K562 (cell line): ENCODE data around the gene PACSIN2. TPM values are rescaled to one million over a fixed set of nuclear protein-coding genes. Genes with fewer than 3 reads are reported as not detected.

Experiments
- ATAC-seq: fragments of 200-7000 bp; cut with Tn5 transposase; 3 replicates; pipeline ENCODE4 v1.9.1; 2020; ENCODE audit warnings: moderate library complexity
- BruUV-seq: library from RNA; stranded (reverse); fragments of 400-500 nt; replicated peaks from 2 replicates; lab custom pipeline; 2021; lab: Mats Ljungman, UMichigan
- CTCF ChIA-PET: fragments of 300-600 bp; formaldehyde crosslinking; extraction: SDS; loops from one replicate; lab custom pipeline; 2021; ENCODE audit warnings: low intra/inter-chr PET ratio; lab: Yijun Ruan, JAX
- POLR2A ChIA-PET: fragments of 300-600, 350-650 bp; sonication (Branson Sonifier 250); formaldehyde crosslinking; extraction: SDS; loops from one replicate; lab custom pipeline; 2021; ENCODE audit warnings: antibody characterized with exemption, inconsistent platforms; lab: Yijun Ruan, JAX
- DNase-seq, 4 experiments: peaks; one replicate each; pipeline versions ENCODE4 v3.0.0 to v3.0.0-alpha.2; 2011 to 2018; ENCODE audit warnings: low spot score in 3 of 4, mixed read lengths in 3 of 4; ENCODE audit errors: extremely low read depth in 1 of 4
- FAIRE-seq: peaks from 2 replicates; lab custom pipeline; 2011; peaks lifted over from hg19 to GRCh38; lab: Jason Lieb, UNC
- H2AFZ ChIP-seq: 2 replicates; pipeline ENCODE4 v1.6.0; 2011; ENCODE audit warnings: low read depth, low read length, control low read depth, inconsistent platforms
- H3K27ac ChIP-seq: fragments of 200-600 bp; 3 replicates; pipeline ENCODE4 v1.8.0; 2011; ENCODE audit warnings: low read depth, mild to moderate bottlenecking, control low read depth, inconsistent platforms, low read length, moderate library complexity, mixed read lengths; ENCODE audit errors: extremely low read depth
- H3K27me3 ChIP-seq, 2 experiments: fragments of 300-600 bp in 1 of 2; 2 replicates in 1 of 2; 3 replicates in 1 of 2; pipeline versions ENCODE4 v1.6.0 to v1.8.0; 2011; ENCODE audit warnings: inconsistent platforms in 2 of 2, low read length in 2 of 2, mild to moderate bottlenecking in 1 of 2, mixed read lengths in 1 of 2, moderate library complexity in 1 of 2; ENCODE audit not compliant: control insufficient read depth in 2 of 2, insufficient read depth in 2 of 2
- H3K36me3 ChIP-seq: fragments of 300-600 bp; 3 replicates; pipeline ENCODE4 v1.8.0; 2011; ENCODE audit warnings: mild to moderate bottlenecking, low read length, inconsistent platforms; ENCODE audit not compliant: control insufficient read depth, insufficient read depth
- H3K4me1 ChIP-seq, 2 experiments: fragments of 200-600 bp in 1 of 2; replicated peaks in 1 of 2; 2 replicates in 1 of 2; 3 replicates in 1 of 2; pipeline versions ENCODE4 v1.5.1 to v1.8.0; 2011; ENCODE audit warnings: inconsistent platforms in 2 of 2, low read length in 2 of 2, mild to moderate bottlenecking in 1 of 2, mixed read lengths in 1 of 2, moderate library complexity in 1 of 2; ENCODE audit not compliant: control insufficient read depth in 2 of 2, insufficient read depth in 2 of 2
- H3K4me2 ChIP-seq: 2 replicates; pipeline ENCODE4 v1.6.1; 2011; ENCODE audit warnings: low read length, control low read depth, inconsistent platforms, mixed read lengths; ENCODE audit not compliant: insufficient read depth
- H3K4me3 ChIP-seq: fragments of 200-600 bp; sonication (generic), shearing (Covaris generic); 2 replicates; pipeline ENCODE4 v1.5.1; 2016; ENCODE audit warnings: control low read depth, inconsistent platforms
- H3K79me2 ChIP-seq: fragments of 200-600 bp; 3 replicates; pipeline ENCODE4 v1.8.0; 2011; ENCODE audit warnings: low read length, inconsistent platforms; ENCODE audit not compliant: control insufficient read depth, insufficient read depth
- H3K9ac ChIP-seq, 2 experiments: 2 replicates each; pipeline versions ENCODE4 v1.6.0 to v1.6.1; 2011; ENCODE audit warnings: low read depth in 2 of 2, low read length in 2 of 2, control low read depth in 1 of 2, inconsistent platforms in 1 of 2, mild to moderate bottlenecking in 1 of 2, mixed read lengths in 1 of 2; ENCODE audit not compliant: insufficient read depth in 1 of 2
- H3K9me1 ChIP-seq: one replicate; pipeline ENCODE4 v1.6.0; 2011; ENCODE audit warnings: inconsistent platforms, mild to moderate bottlenecking, low read length, moderate library complexity; ENCODE audit not compliant: control insufficient read depth, insufficient read depth
- H3K9me3 ChIP-seq: replicated peaks from 2 replicates; pipeline ENCODE4 v1.5.1; 2011; ENCODE audit warnings: low read depth, low read length, inconsistent platforms; ENCODE audit not compliant: control insufficient read depth, insufficient read depth
- H4K20me1 ChIP-seq: replicated peaks from 2 replicates; pipeline ENCODE4 v1.6.1; 2011; ENCODE audit warnings: low read length, inconsistent platforms, mixed read lengths; ENCODE audit not compliant: control insufficient read depth, insufficient read depth
- CBFA2T3 ChIP-seq: fragments of 450-650 bp; IDR thresholded peaks from 2 replicates; pipeline ENCODE4 v1.6.1; 2017
- RBFOX2 ChIP-seq: fragments of 200-400 bp; formaldehyde crosslinking; IDR thresholded peaks from 2 replicates; pipeline ENCODE4 v1.6.1; 2017; ENCODE audit warnings: low read depth, mild to moderate bottlenecking, low read length, moderate library complexity
- SAP30 ChIP-seq: fragments of 200-600 bp; sonication (generic); IDR thresholded peaks from 2 replicates; pipeline ENCODE4 v1.6.1; 2012; ENCODE audit warnings: borderline replicate concordance, low read depth, mild to moderate bottlenecking, moderate library complexity, low read length, control low read depth, inconsistent platforms; ENCODE audit not compliant: insufficient read depth, poor library complexity, severe bottlenecking
- SPI1 ChIP-seq: IDR thresholded peaks from 2 replicates; pipeline ENCODE4 v1.6.1; 2011; ENCODE audit warnings: low read depth, low read length, control low read depth, borderline replicate concordance
- SREBF1 ChIP-seq: fragments of 150-350 bp; IDR thresholded peaks from 2 replicates; pipeline ENCODE4 v1.6.1; 2014; ENCODE audit warnings: antibody characterized with exemption, low read depth, low read length, borderline replicate concordance
- ZBTB7A ChIP-seq: IDR thresholded peaks from 2 replicates; pipeline ENCODE4 v1.6.1; 2011; ENCODE audit warnings: low read depth, mild to moderate bottlenecking, low read length, moderate library complexity, borderline replicate concordance; ENCODE audit not compliant: control insufficient read depth
- ZNF316 ChIP-seq: fragments of 450-650 bp; IDR thresholded peaks from 2 replicates; pipeline ENCODE4 v1.6.1; 2016
- WGBS: fragments of 100-300 bp; shearing (Covaris generic); methylation state at CpG from one replicate; pipeline ENCODE4 v1.1.6; 2016; ENCODE audit warnings: low coverage, mixed read lengths; ENCODE audit not compliant: insufficient coverage; ENCODE audit errors: missing lambda C conversion rate; 5-methylcytosine and 5-hydroxymethylcytosine counted together
- in situ Hi-C: fragments of 300-500 bp; cut with MboI; formaldehyde crosslinking; loops from 4 replicates; pipeline ENCODE4 v1.15.0; 2018; ENCODE audit warnings: inconsistent platforms, mixed read lengths
- intact Hi-C: fragments of 100-400 bp; cut with micrococcal nuclease; formaldehyde crosslinking; loops from 2 replicates; pipeline ENCODE4 v1.14.2; 2022
- polyA plus RNA-seq, 8 experiments: library from polyadenylated mRNA; depleted of rRNA in 4 of 8; stranded (reverse) in 5 of 8; unstranded in 3 of 8; fragments of >200 nt; fragmentation: Nextera tagmentation in 2 of 8; fragmentation: Illumina TruSeq in 1 of 8; extraction: Ambion mirVana in 2 of 8; extraction: Trizol in 1 of 8; gene quantifications; 2 replicates each; pipeline versions ENCODE4 v1.2.1 to v1.2.3, GENCODE V29; 2011 to 2014; ENCODE audit warnings: inconsistent platforms in 1 of 8, missing spikeins in 1 of 8
- total RNA-seq, 7 experiments: library from RNA; depleted of rRNA in 6 of 7; stranded (reverse); fragments of >200 nt in 6 of 7; fragmentation: Illumina TruSeq in 2 of 7; extraction: Trizol in 2 of 7; gene quantifications; 2 replicates each; pipeline versions ENCODE4 v1.2.1 to v1.2.3, GENCODE V29; 2011 to 2021; ENCODE audit warnings: low replicate concordance in 1 of 7
- TF ChIP-seq, protein P1 (sequence below): fragments of 250-450 bp; sonication (Bioruptor Pico); IDR thresholded peaks from 2 replicates; pipeline ENCODE4 v1.4.0; 2020; ENCODE audit warnings: mild to moderate bottlenecking, moderate library complexity

Gene PACSIN2
- total and polyA plus RNA-seq, 9 of the 15 experiments (the other 6 are each of a cell fraction or from before 2014, with no cell fraction given) = 0.45 to 45.1 (median 23.9) TPM

DNA sequence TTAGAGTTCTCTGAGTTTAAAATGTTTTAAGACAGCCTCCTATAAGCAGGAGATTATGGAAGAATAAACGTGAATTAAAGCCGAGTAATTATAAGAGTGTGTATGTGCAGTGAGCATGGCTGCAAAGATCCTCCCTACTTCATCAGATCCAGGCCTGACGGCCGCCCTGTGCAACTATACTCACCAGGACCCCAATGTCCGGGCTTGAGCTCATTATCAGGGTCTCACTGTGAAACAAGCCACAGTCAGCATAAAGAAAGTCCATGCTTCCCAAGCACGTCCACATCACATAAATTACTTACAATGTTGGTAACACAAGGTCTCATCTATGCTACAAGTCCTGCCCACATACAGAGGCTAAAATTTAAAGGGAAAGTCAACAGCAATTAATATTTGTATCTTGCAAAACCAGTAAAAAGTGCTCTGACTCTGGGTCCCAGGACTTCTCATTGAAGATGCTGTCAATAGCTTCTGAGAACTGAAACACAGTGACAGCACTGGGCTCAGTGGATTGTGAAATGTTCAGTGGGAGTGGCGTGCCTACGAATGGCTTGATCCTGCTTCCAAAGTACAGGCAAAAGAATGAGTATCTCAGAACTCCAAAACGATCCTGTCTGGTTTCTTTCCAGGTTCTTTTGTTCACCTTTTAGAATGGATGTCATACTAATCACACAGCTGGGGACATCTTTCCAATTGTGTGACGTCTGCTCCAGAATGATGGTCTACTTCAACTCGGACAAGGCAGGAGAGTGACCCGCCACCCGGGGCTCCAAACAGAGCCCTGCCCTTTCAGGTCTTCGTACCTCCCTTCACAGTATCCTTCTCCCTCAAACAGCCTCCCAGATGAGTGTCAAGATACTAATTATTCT lies 85.7 kb downstream of the PACSIN2 start:
- Histone ChIP-seq H3K4me1 (peaks cover 6 to 15% of the 10 kb centered on the region in 2 experiments; a peak in 3 of 5 replicates), H3K36me3 (no peaks in the 10 kb centered on the region; the same call in 2 of the 3 replicates), H3K9me3 (no peaks in the 10 kb centered on the region), H3K79me2 (peaks cover 51% of the 10 kb centered on the region), H3K9me1 (peaks cover 4% of the 10 kb centered on the region), H4K20me1 (peaks cover 37% of the 10 kb centered on the region), H3K4me2 (no peak overlapping the region), H3K4me3 (no peak overlapping the region), H2AFZ (no peak overlapping the region), H3K9ac (no peak overlapping the region), H3K27ac (no peak overlapping the region), H3K27me3 (no peaks in the 10 kb centered on the region)
- DNase-seq (no peak), FAIRE-seq (no peak), ATAC-seq (no peak)
- BruUV-seq = no TSS peak
- CTCF ChIA-PET = no interaction called here
- in situ Hi-C loops = no loop called here
- WGBS = 56% methylated on average over 10 of the region's 14 CpGs
- POLR2A ChIA-PET = interaction anchor here (1.2 kb wide), 1 partner anchor 29 kb away, joined by 4 read pairs; no protein-coding TSS in a partner anchor
- TF ChIP-seq ZNF316 (peak; percentile 9; the same call in 1 of the 2 replicates), RBFOX2 (no peak)
- intact Hi-C loops = no loop called here

DNA sequence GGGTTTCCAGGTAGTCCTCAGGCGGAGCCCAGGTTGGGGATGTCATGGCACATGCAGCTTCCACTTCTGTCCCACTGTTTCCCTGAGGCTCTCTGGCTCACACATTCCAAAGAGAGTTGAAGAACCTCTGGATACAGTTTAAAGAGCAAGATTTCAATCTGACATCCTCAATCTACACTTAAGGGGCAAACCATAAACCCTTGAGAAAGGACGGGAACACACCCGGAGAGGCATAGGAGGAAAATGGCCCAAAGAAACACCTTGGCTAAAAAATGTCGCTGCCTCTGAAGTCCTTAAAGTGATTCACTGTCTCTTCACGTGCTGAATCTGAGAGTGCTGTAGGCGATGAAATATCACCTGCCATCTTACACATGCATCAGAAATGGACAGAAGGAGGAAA lies 87.0 kb downstream of the PACSIN2 start:
- Histone ChIP-seq H3K9ac (no peak overlapping the region), H3K36me3 (no peaks in the 10 kb centered on the region; the same call in 2 of the 3 replicates), H4K20me1 (peaks cover 34% of the 10 kb centered on the region), H3K4me2 (no peak overlapping the region), H2AFZ (no peak overlapping the region), H3K4me3 (no peak overlapping the region), H3K9me3 (no peaks in the 10 kb centered on the region), H3K79me2 (peaks cover 39% of the 10 kb centered on the region), H3K9me1 (peaks cover 4% of the 10 kb centered on the region), H3K4me1 (peaks cover 4 to 14% of the 10 kb centered on the region in 2 experiments; a peak in 4 of 5 replicates), H3K27me3 (no peaks in the 10 kb centered on the region), H3K27ac (no peak overlapping the region)
- 90% methylated on average over 6 of the region's 6 CpGs for WGBS
- DNase-seq (no peak), ATAC-seq (no peak), FAIRE-seq (no peak)
- in situ Hi-C loops = no loop called here
- intact Hi-C loops = no loop called here
- no TSS peak for BruUV-seq
- ChIA-PET POLR2A (no interaction called here), CTCF (no interaction called here)
- TF ChIP-seq SAP30 = no peak
- TF ChIP-seq, protein P1, sequence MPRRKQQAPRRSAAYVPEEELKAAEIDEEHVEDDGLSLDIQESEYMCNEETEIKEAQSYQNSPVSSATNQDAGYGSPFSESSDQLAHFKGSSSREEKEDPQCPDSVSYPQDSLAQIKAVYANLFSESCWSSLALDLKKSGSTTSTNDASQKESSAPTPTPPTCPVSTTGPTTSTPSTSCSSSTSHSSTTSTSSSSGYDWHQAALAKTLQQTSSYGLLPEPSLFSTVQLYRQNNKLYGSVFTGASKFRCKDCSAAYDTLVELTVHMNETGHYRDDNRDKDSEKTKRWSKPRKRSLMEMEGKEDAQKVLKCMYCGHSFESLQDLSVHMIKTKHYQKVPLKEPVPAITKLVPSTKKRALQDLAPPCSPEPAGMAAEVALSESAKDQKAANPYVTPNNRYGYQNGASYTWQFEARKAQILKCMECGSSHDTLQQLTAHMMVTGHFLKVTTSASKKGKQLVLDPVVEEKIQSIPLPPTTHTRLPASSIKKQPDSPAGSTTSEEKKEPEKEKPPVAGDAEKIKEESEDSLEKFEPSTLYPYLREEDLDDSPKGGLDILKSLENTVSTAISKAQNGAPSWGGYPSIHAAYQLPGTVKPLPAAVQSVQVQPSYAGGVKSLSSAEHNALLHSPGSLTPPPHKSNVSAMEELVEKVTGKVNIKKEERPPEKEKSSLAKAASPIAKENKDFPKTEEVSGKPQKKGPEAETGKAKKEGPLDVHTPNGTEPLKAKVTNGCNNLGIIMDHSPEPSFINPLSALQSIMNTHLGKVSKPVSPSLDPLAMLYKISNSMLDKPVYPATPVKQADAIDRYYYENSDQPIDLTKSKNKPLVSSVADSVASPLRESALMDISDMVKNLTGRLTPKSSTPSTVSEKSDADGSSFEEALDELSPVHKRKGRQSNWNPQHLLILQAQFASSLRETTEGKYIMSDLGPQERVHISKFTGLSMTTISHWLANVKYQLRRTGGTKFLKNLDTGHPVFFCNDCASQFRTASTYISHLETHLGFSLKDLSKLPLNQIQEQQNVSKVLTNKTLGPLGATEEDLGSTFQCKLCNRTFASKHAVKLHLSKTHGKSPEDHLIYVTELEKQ (CRISPR knock-in tag) = no peak
- no peak for TF ChIP-seq SREBF1
- no peak for TF ChIP-seq ZBTB7A
- no peak for TF ChIP-seq SPI1
- TF ChIP-seq CBFA2T3 = no peak
